ENCODE results near the gene TAF11.
"Not testable (repeated sequence)": the region's sequence is repeated elsewhere in the genome, so short reads cannot be mapped to it uniquely, and the experiment has no call there.

The TAF11 gene

DNA sequence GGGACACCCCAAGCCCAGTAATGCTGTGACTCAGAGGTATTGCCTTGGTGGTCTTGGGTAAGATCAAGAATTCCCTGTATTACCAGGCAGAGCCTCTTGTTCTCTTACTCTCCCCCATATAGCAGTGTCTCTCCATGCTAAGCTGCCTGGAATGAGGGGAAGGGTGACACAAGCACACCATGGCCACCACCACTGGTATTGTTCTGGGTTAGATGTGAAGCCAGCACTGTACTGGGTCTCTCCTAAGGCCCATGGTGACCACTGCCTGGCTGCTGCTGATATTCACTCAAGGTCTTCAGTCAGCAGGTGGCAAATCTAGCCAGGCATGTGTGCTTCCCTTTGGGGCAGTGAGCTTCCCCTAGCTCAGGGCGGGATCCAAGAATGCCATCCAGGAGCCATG, 36.5 kb downstream of the TAF11 start:
- no peak for DNase-seq (ENCODE audit: low read depth)
- no peak overlapping the region for H3K4me3 ChIP-seq (ENCODE audit: low read length)
- TF ChIP-seq, protein P1, sequence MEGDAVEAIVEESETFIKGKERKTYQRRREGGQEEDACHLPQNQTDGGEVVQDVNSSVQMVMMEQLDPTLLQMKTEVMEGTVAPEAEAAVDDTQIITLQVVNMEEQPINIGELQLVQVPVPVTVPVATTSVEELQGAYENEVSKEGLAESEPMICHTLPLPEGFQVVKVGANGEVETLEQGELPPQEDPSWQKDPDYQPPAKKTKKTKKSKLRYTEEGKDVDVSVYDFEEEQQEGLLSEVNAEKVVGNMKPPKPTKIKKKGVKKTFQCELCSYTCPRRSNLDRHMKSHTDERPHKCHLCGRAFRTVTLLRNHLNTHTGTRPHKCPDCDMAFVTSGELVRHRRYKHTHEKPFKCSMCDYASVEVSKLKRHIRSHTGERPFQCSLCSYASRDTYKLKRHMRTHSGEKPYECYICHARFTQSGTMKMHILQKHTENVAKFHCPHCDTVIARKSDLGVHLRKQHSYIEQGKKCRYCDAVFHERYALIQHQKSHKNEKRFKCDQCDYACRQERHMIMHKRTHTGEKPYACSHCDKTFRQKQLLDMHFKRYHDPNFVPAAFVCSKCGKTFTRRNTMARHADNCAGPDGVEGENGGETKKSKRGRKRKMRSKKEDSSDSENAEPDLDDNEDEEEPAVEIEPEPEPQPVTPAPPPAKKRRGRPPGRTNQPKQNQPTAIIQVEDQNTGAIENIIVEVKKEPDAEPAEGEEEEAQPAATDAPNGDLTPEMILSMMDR (conservative IDR thresholded peaks at IDR 0.05; ENCODE audit: low read length), result no peak

DNA sequence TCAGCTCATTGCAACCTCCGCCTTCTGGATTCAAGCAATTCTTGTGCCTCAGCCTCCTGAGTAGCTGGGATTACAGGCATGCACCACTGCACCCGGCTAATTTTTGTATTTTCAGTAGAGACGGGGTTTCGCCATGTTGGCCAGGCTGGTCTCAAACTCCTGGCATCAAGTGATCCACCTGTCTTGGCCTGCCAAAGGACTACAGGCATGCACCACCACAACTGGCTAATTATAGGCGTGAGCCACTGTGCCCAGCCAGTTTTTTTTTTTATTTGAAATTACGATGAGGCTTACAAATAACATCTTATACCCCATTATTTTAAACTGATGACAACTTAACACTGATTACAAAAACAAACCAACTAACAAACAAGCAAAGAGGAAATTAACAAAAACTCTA, 38.8 kb downstream of the TAF11 start:
- not testable (repeated sequence) for H3K4me3 ChIP-seq (ENCODE audit: low read length); DNase-seq (ENCODE audit: low read depth)

DNA sequence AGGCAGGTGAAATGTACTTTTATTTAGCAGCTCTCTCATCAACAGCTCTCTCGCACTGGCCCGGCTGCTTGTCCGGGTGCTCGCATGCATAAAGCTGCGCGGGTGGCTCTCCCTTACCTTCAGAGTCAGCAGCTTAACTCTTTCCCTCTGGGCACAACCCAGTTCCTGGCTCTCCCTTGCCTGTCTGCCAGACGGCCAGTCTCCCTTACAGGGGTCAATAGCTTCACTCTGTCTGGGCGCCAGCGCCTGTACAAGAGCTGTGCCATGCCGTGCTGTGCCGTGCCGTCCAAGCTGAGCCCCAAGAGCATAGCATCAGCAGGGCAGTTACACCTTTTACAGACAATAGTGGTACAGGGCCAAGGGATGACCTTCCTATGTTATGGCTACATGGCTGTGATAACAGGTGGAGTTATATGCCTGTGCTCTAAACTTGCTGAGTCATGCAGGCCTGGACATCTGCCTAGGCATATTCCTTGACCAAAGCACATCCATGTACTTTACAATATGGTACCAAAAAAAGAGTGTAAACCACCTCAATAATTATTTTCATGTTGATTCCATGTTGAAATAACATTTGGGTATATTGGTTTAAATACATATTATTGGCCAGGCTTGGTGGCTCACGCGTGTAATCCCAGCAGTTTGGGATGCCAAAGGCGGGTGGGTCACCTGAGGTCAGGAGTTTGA, 48.0 kb downstream of the TAF11 start:
- TF ChIP-seq, protein P1 (conservative IDR thresholded peaks at IDR 0.05; ENCODE audit: low read length), result no peak
- no peak for DNase-seq (ENCODE audit: low read depth)
- no peak overlapping the region for H3K4me3 ChIP-seq (ENCODE audit: low read length)

DNA sequence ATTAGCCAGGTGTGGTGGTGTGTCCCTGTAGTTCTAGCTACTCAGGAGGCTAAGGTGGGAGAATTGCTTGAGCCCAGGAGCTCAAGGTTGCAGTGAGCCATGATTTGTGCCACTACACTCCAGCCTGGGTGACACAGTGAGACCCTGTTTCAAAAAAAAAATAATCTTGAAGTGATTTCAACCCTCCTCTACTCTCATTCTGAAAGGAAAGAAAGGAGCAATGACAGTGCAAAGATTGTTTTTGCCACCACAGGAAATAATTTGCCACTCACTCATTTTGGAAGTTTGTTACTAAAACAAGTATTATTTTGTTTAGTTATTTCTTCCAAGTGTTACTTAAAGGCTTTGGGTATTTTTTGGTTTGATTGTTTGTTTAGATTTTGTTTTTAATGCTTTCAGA, 50.3 kb downstream of the TAF11 start:
- no peak overlapping the region for H3K4me3 ChIP-seq (ENCODE audit: low read length)
- DNase-seq (ENCODE audit: low read depth), result no peak
- TF ChIP-seq, protein P1 (conservative IDR thresholded peaks at IDR 0.05; ENCODE audit: low read length), result no peak

DNA sequence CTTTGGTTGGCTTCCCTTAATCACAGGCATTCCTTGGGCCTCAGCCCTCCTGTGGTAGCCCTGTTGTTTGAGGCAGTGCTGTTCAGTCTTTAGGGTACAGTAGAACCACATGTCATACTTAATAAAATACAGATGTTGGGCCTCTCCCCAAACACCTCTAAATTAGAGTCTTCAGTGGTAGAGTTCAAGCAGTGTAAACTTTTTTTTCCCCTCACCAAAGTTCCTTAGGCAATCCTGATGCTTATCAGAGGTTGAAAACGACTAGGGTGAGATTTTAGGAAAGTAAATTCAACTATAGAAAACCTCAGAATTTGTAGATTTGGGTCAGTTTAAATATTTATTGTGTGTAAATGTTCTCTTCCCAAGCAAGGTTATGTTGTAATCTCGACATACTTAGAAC, 51.4 kb downstream of the TAF11 start:
- TF ChIP-seq, protein P1 (conservative IDR thresholded peaks at IDR 0.05; ENCODE audit: low read length), result no peak
- no peak overlapping the region for H3K4me3 ChIP-seq (ENCODE audit: low read length)
- DNase-seq (ENCODE audit: low read depth), result peak; percentile 23

DNA sequence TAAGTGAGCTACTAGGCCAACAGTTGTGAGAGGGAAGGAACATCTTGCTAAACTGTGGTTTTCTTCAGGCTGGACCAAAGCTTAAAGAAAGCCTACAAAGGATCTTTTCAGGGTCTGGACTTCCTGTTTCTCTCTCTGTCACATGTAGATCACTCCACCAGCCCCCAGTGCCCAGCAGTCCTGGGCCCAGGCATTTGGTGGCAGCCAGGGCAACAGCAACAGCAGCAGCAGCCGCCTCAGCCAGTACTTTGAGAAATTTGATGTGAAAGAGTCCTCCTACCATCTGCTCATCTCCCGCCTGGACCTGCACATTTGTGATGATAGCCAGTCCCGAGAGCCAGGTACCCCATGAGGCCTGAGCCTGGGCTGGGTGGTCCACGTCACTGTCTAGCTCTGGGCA, 51.8 kb downstream of the TAF11 start:
- H3K4me3 ChIP-seq (ENCODE audit: low read length), result no peak overlapping the region
- TF ChIP-seq, protein P1 (conservative IDR thresholded peaks at IDR 0.05; ENCODE audit: low read length), result no peak
- DNase-seq (ENCODE audit: low read depth), result no peak

DNA sequence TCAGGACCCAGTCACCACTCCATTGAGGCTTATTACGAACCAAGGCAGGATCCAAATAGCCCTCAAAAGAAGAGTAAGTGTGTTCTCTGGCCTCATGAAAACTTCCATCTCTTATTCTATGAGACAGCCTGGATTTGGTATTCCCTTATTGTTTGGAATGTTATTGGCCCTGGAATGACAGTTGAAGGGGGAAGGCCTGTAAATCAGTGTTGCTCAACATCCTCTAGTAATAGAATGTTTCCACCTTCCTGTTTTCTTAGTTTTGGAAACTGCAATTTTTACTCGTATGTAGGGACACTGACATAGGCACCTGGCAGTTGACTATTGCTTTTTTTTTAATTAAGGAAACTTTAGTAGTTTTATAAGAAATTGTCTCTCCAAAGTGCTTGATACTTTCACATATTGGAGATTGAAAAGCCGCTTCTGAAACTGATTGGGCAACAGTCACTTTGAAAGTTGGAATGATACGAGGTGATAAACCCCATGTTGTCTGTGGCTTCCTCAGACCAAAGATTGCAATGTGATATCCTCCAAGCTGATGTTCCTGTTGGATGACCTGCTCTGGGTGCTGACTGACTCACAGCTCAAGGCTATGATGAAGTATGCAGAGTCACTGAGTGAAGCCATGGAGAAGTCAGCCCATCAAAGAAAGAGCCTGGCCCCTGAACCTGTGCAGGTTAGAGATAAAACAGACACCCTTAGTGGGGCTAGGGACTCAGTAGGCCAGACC, 52.9 kb downstream of the TAF11 start:
- peak; percentile 51 for DNase-seq (ENCODE audit: low read depth)
- no peak overlapping the region for H3K4me3 ChIP-seq (ENCODE audit: low read length)
- TF ChIP-seq, protein P1 (conservative IDR thresholded peaks at IDR 0.05; ENCODE audit: low read length), result no peak

All from AG10803 (cell line).